PFSK-1 (cell line): ENCODE measurements around the gene IVL.

ENCODE experiments used
- FOXP2 ChIP-seq: optimal IDR thresholded peaks from 2 replicates; pipeline ENCODE3; 2011; ENCODE audit warnings: borderline replicate concordance, control low read depth, inconsistent platforms; ENCODE audit not compliant: insufficient read depth; ENCODE audit errors: extremely low read length, extremely low read depth
- POLR2AphosphoS5 ChIP-seq: IDR thresholded peaks from 2 replicates; pipeline ENCODE4 v1.6.1; 2012; ENCODE audit warnings: low read depth, mild to moderate bottlenecking, control low read depth, low read length, moderate library complexity
- SIN3A ChIP-seq: IDR thresholded peaks from 2 replicates; pipeline ENCODE4 v1.6.1; 2012; ENCODE audit warnings: mild to moderate bottlenecking, low read length, moderate library complexity, borderline replicate concordance; ENCODE audit not compliant: insufficient read depth
- TAF1 ChIP-seq: IDR thresholded peaks from 2 replicates; pipeline ENCODE4 v1.6.1; 2012; ENCODE audit warnings: low read length, control low read depth, borderline replicate concordance; ENCODE audit not compliant: insufficient read depth
- TF ChIP-seq, protein P1 (sequence below), 2 experiments: IDR thresholded peaks; 2 replicates each; pipeline versions ENCODE4 v1.6.1 to v1.8.0; 2011 to 2012; ENCODE audit warnings: low read depth in 2 of 2, low read length in 2 of 2, control low read depth in 1 of 2, inconsistent platforms in 1 of 2, mild to moderate bottlenecking in 1 of 2, moderate library complexity in 1 of 2; ENCODE audit not compliant: insufficient read depth in 1 of 2

IVL gene

DNA sequence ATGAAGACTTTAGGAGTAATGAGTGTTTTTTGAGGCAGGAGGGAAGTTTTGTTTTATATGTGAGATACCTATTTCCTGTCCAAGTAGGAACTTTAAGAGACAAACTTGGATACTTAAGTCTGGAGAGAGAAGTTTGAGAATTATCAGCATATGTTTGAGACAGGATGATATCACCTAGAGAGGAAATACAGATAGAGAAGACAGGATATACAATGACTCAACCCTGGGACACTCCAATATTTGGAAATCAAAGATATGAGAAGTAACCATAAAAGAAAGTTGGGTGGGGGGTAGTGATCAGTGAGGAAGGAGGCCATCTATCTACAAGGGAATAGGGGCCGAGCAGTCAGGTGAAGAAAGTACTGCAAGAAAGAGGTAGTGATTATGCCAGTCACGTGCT, 42.0 kb upstream of the IVL start:
- no peak for TF ChIP-seq FOXP2
- TF ChIP-seq, protein P1, sequence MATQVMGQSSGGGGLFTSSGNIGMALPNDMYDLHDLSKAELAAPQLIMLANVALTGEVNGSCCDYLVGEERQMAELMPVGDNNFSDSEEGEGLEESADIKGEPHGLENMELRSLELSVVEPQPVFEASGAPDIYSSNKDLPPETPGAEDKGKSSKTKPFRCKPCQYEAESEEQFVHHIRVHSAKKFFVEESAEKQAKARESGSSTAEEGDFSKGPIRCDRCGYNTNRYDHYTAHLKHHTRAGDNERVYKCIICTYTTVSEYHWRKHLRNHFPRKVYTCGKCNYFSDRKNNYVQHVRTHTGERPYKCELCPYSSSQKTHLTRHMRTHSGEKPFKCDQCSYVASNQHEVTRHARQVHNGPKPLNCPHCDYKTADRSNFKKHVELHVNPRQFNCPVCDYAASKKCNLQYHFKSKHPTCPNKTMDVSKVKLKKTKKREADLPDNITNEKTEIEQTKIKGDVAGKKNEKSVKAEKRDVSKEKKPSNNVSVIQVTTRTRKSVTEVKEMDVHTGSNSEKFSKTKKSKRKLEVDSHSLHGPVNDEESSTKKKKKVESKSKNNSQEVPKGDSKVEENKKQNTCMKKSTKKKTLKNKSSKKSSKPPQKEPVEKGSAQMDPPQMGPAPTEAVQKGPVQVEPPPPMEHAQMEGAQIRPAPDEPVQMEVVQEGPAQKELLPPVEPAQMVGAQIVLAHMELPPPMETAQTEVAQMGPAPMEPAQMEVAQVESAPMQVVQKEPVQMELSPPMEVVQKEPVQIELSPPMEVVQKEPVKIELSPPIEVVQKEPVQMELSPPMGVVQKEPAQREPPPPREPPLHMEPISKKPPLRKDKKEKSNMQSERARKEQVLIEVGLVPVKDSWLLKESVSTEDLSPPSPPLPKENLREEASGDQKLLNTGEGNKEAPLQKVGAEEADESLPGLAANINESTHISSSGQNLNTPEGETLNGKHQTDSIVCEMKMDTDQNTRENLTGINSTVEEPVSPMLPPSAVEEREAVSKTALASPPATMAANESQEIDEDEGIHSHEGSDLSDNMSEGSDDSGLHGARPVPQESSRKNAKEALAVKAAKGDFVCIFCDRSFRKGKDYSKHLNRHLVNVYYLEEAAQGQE (IDR thresholded peaks at IDR 0.05; ENCODE audit: insufficient read depth in 1 of 2, low read depth in 2 of 2, low read length in 2 of 2), result no peak
- no peak for TF ChIP-seq TAF1
- TF ChIP-seq SIN3A, result no peak
- no peak for TF ChIP-seq POLR2AphosphoS5

DNA sequence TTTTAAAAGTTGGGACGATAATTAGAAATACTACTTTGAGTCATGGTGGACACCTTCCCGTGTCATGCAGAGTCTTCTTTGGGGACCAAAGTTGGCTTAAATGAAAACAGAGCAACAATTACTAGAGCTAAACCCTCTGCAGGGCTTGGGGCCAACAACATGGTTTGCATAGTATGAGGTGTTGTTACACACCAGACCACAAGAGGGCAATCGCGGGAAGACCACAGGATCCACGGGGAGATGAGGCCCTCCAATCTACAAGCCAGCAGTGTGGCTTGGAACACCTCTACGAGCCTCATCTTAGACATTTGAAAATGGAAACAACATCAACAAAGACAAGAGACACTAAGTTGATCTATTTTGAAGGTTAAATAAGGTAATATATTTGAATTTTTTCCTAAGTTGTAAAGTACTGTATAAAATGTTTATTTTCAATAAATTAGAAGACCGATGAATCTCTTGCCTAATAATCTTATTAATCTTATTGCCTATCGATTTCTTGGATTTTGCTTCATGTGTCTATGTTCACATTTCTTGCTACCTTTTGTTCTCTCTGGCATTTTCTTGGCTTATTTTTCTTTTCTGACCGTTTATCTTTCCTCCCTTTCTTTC, 38.4 kb upstream of the IVL start:
- TF ChIP-seq, protein P1 (IDR thresholded peaks at IDR 0.05; ENCODE audit: insufficient read depth in 1 of 2, low read depth in 2 of 2, low read length in 2 of 2), result no peak
- TF ChIP-seq POLR2AphosphoS5, result no peak
- no peak for TF ChIP-seq FOXP2
- no peak for TF ChIP-seq TAF1
- no peak for TF ChIP-seq SIN3A

DNA sequence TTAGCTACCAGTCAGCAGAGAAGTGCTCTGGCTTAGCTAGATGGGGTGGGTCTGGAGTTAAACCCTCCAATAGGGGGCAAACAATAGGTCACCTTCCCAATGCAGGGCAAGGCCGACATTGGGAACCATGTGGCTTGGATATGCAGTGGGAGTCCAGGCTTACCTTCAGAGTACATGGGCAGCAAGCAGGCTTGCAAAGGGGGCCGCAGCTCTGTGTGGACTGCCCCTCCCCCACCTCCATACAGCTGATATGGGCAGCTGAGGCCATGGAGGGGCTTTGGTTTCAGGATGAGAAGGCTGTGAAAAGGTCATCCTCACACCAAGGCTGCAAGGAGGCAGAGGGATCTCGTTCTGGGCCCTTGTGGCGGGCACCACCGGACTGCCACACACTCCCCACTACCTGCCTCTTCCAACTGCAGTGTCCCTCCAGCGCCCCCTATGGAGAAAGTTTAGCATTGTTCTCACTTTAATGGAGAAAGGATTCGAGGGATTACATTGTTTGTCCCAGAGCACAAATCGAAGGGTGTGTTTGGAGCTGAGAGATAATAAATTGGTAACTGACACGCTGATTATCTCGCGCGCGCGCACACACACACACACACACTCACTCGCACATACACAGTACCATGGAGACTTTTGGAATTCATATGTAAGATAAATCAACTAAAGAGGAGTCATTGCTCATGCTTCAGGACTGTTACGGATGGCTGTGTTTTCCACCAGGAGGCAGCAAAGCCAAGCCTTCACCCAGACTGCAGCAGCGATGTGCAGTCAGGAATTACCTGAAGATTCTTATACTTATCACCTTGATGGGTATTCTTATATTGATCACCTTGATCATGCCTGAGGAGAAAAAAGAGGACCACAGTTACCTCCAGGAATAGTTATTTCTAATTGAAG, 37.3 kb upstream of the IVL start:
- TF ChIP-seq POLR2AphosphoS5, result no peak
- TF ChIP-seq TAF1, result no peak
- TF ChIP-seq FOXP2, result no peak
- TF ChIP-seq SIN3A, result no peak
- TF ChIP-seq, protein P1 (IDR thresholded peaks at IDR 0.05; ENCODE audit: insufficient read depth in 1 of 2, low read depth in 2 of 2, low read length in 2 of 2), result no peak

DNA sequence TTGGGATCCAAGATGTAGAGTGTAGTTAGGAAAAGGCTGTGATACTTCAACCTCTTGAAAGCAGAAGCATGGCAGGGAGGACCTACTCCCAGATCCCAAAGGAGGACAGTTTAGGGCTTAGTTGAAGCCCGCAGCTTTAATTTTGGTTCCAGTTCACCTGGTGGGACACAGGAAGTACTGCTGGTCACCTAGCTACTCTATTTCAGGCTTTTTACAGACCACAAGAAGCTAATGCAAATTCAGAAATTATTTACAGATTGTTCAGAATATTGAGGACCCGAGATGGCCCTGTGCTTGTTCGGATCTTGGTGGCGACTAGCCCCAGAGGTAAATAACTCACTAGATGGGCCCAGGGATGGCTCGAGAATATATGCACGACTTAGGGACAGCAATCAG, 36.6 kb upstream of the IVL start:
- TF ChIP-seq FOXP2 (no peak), SIN3A (no peak), POLR2AphosphoS5 (no peak), TAF1 (no peak)
- TF ChIP-seq, protein P1 (IDR thresholded peaks at IDR 0.05; ENCODE audit: insufficient read depth in 1 of 2, low read depth in 2 of 2, low read length in 2 of 2), result no peak
